Measurements from ENCODE around the gene OR10A6.

The OR10A6 gene

GRCh38 chr11:7931168-7931567 lies at the start of gene OR10A6:
OR10A6 (minus strand) TSS chr11:7931268; CDS start chr11:7928662, 2,606 bp downstream.
- no peak for DNase-seq (ENCODE audit: low read depth in 2 of 2)

- DNase-seq (ENCODE audit: low read depth in 2 of 2) = no peak
Observed at GRCh38 chr11:7977232-7977917, 46.3 kb upstream of the OR10A6 start.

- DNase-seq (ENCODE audit: low read depth in 2 of 2) = no peak
Observed at GRCh38 chr11:7974668-7975067, 43.6 kb upstream of the OR10A6 start.

- DNase-seq (ENCODE audit: low read depth in 2 of 2) = no peak
Observed at GRCh38 chr11:7973011-7973410, 41.9 kb upstream of the OR10A6 start.

- DNase-seq (ENCODE audit: low read depth in 2 of 2) = no peak
Observed at GRCh38 chr11:7971846-7972245, 40.8 kb upstream of the OR10A6 start.

GRCh38 chr11:7969756-7970646 lies 38.9 kb upstream of the OR10A6 start:
- DNase-seq (ENCODE audit: low read depth in 2 of 2) = no peak

GRCh38 chr11:7968686-7969085 lies 37.6 kb upstream of the OR10A6 start:
- no peak for DNase-seq (ENCODE audit: low read depth in 2 of 2)

GRCh38 chr11:7967826-7968225 lies 36.8 kb upstream of the OR10A6 start:
- DNase-seq (ENCODE audit: low read depth in 2 of 2) = no peak

- no peak for DNase-seq (ENCODE audit: low read depth in 2 of 2)
Observed at GRCh38 chr11:7967097-7967496, 36.0 kb upstream of the OR10A6 start.

GRCh38 chr11:7965386-7965785 lies 34.3 kb upstream of the OR10A6 start, which contains the start of gene NLRP10:
NLRP10 (minus strand) TSS chr11:7965447; CDS start chr11:7963495, 1,952 bp downstream.
- DNase-seq (ENCODE audit: low read depth in 2 of 2) = no peak

- no peak for DNase-seq (ENCODE audit: low read depth in 2 of 2)
Observed at GRCh38 chr11:7964873-7965272, 33.8 kb upstream of the OR10A6 start.

- no peak for DNase-seq (ENCODE audit: low read depth in 2 of 2)
Observed at GRCh38 chr11:7964261-7964660, 33.2 kb upstream of the OR10A6 start.

GRCh38 chr11:7955191-7955590 lies 24.1 kb upstream of the OR10A6 start:
- no peak for DNase-seq (ENCODE audit: low read depth in 2 of 2)

GRCh38 chr11:7949934-7950333 lies 18.9 kb upstream of the OR10A6 start:
- DNase-seq (ENCODE audit: low read depth in 2 of 2) = no peak

GRCh38 chr11:7944123-7944522 lies 13.1 kb upstream of the OR10A6 start:
- DNase-seq (ENCODE audit: low read depth in 2 of 2) = no peak

- no peak for DNase-seq (ENCODE audit: low read depth in 2 of 2)
Observed at GRCh38 chr11:7941608-7942007, 10.5 kb upstream of the OR10A6 start, which contains the start of gene OR10A3. OR10A3 (minus strand) TSS chr11:7941708; CDS start chr11:7939520, 2,188 bp downstream.

GRCh38 chr11:7941146-7941545 lies 10.1 kb upstream of the OR10A6 start:
- no peak for DNase-seq (ENCODE audit: low read depth in 2 of 2)

- no peak for DNase-seq (ENCODE audit: low read depth in 2 of 2)
Observed at GRCh38 chr11:7936615-7937014, 5.5 kb upstream of the OR10A6 start.

- no peak for DNase-seq (ENCODE audit: low read depth in 2 of 2)
Observed at GRCh38 chr11:7927635-7928034, 3.4 kb downstream of the OR10A6 start.

- no peak for DNase-seq (ENCODE audit: low read depth in 2 of 2)
Observed at GRCh38 chr11:7924536-7924935, 6.5 kb downstream of the OR10A6 start.

- no peak for DNase-seq (ENCODE audit: low read depth in 2 of 2)
Observed at GRCh38 chr11:7918141-7918540, 12.9 kb downstream of the OR10A6 start.

- no peak for DNase-seq (ENCODE audit: low read depth in 2 of 2)
Observed at GRCh38 chr11:7911011-7911410, 20.1 kb downstream of the OR10A6 start.

- DNase-seq (ENCODE audit: low read depth in 2 of 2) = no peak
Observed at GRCh38 chr11:7910286-7910788, 20.7 kb downstream of the OR10A6 start.

Data from stimulated activated CD4-positive, alpha-beta T cell treated with anti-CD3 and anti-CD28 coated beads, Interleukin-1b, Interleukin-23, amount 100 ng/mL, for 1 hour (primary cell).